Mucosa of gallbladder (tissue), 1 donor: ENCODE data around the gene NRXN2. TPM values are rescaled to one million over a fixed set of nuclear protein-coding genes. Genes with fewer than 3 reads are reported as not detected.
A peak's percentile ranks its signal among the peaks of the same experiment; 100 is the strongest.

Experiments used
- DNase-seq: peaks from one replicate; pipeline ENCODE4 v3.0.0-alpha.2; 2020; ENCODE audit warnings: low spot score
- total RNA-seq: library from RNA; stranded (reverse); gene quantifications from one replicate; pipeline ENCODE4 v1.2.1, GENCODE V29; 2021
- donor health status: DM: no; HTN: no; CAD: no.

Gene NRXN2
- total RNA-seq, 1 donor from 2014 or later, result 8.1 TPM

- peak; percentile 73 for DNase-seq
Measured at GRCh38 chr11:64743591-64744543, 20.9 kb upstream of the NRXN2 start, which contains the start of gene RASGRP2. RASGRP2 (minus strand) TSS chr11:64744142; CDS start chr11:64742866, 1,276 bp downstream.

DNA sequence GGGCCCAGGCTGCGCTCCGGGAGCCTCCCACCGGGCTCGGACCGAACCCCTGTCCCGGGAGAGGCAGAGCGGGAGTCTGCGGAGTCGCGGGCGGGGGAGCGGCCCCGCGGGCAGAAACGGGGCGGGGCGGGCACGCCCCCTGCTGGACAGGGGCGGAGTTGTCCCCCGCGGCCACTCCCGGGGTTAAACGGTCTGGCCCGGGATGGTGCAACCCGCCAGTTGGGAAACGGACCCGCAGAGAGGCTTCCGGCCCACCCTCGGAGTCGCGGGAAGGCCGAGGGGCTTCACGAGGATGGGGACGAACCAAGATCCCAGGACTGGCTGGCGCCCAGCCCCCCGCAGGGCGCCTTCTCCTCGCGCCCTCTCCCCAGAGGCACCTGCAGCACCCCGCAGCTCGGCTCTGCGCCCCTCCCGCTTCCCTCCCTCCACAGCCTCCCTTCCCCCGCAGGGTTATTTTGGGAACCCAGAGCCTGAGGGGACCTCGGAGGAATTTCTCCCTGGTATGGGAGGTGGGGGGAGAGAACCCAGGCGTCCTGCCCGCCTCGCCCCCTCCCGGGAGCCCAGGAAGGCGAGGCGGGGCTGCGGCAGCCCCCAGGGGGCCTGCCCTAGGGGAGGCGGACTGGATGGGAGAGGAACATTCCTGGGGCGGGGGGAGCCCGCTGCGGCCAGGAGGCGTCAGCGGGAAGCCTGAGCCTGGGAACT is 20.0 kb upstream of the NRXN2 start:
- peak; percentile 67 for DNase-seq

DNA sequence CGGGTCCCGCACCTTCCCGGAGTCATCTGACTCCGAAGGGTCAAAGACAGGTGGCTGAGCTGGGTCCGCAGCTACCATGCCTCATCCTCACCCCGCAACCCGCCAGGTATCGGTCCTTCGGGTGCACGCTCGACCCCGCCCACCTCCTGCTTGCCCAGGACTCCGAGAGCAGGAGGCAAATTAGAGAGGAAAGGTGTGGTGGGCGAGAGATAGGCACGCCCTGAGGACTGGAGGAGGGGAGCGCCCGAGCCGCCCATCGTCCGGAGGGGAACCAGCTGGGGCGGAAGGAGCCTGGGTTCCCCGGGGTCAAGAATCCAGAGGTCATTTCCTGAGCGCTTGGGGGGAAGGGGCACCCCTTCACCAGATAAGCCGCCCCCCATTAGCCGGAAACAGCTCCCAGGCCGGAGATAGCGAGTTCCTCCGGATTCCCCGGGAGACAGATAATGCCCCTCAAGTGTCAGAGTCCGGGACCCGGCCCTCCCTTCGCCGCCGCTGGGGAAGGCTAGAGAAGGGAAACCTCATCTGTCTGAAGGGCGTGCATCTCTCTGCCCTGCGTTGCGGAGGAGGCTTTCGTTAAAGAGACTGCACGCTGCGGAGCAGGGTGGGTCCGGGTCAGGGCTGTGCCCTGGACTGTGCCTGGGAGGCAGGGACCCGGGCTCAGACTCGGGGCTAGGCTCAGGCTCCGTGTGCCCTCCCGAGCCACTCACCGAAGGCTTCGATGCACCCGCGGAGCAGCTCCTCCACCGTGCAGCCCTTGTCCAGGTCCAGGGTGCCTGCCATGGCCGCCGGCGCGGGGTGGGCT is 19.3 kb upstream of the NRXN2 start:
- DNase-seq, result no peak

- no peak for DNase-seq
Measured at GRCh38 chr11:64741375-64742086, 18.5 kb upstream of the NRXN2 start.

GRCh38 chr11:64739871-64740270 is 16.9 kb upstream of the NRXN2 start:
- DNase-seq, result no peak

DNA sequence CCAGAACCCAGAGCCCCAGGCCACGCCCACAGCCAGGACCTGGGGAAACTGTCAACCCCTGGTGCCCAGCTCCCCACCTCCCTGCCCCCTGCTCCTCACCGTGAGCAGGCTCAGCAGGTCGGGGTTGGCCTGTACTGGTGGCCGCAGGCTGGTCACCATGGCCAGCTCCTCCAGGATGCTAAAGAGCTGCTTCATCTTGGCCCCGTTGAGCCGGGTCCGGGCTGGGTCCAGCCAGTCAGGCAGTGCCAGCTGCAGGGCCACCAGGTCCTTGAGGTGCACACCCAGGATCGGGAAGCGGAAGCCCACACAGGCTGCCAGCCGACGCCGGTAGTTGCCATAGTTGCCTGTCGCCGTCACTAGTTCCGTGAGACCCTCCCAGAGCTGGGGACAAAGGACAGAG is 13.7 kb upstream of the NRXN2 start:
- DNase-seq, result no peak

GRCh38 chr11:64735725-64736259 is 12.8 kb upstream of the NRXN2 start:
- no peak for DNase-seq

DNA sequence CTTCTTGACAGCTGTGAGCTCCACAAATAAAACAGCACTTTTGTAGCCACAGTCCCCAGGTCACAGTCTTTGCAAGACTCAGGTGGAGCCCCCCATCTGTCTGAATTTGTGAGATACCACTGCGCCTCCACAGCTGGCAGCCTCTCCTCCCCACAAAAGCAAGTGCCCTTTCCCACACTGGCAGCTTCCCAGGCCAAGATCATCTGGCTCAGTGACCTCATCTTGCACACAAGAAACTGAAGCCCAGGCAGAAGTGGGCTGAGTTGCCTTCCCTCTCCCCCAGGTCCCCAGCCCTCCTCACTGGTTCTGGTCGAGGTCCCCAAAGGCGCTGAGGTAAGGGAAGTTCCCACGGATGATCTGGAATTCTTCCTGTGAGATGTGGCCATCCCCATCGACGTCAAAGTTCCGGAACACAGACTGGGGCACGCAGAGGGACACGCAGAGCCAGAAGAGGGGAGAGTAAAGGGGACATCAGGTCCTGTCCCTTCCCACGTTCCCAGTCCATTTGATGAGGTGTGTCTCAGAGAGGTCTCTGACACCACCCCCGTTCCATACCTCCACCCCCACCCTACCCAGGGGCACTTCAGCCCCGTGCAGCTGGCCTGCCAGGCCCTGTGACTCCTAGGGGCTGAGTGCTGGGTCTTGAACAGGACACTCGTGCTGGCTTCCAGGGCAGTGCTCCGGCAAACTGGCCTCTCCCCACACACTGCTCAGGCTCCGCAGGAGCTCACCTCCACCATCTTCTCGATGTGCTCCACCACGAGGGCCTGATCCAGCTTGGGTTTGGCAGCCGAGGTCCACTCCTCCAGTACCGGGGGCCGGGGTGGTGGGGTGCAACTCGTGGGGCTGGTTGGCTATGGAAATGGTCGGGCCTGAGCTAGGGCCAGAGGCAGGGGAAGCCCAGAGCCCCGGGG is 12.1 kb upstream of the NRXN2 start:
- no peak for DNase-seq

DNA sequence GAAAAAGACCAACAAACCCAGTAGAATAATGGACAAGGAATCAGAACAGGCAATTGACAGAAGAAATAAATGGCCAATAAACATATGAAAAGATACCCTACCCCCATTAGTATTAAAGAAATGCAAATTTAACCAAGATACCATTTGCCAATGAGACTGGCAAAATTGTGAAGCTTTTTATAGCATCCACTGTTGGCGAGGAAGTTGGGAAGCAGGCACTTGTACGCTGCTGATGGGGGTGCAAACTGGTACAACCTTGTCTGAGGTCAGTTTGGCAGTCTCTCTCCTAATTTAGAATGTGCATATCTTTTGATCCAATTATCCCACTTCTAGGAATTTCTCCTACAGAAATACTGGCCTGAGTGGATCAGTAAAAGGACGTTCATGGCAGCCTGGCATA is 8.6 kb upstream of the NRXN2 start:
- DNase-seq, result no peak

DNA sequence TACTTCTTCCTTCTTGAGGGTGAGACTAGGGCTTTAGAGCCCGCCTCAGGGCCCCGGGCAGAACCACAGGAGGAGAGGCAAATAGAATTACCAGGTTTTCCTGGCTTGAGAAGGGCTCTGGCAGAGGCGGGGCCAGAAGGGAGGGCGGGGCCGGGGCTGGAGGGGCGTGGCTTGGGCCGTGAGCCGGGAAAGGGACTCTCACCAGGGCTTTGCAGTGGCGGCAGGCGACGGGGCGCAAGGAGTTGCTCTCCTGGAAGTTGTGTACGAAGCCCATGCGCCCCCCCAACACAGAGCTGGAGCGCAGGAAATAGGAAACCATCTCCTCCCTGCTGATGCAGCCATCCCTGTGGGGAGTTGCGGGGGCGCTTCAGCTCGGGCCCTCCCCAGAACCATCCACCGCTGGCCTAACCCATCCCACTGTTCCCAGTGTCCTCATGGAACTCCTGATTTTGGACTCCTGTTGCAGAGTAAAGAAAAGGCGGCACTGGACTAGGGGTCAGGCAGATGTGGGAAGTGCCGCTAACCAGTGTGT is 6.9 kb upstream of the NRXN2 start:
- no peak for DNase-seq

DNA sequence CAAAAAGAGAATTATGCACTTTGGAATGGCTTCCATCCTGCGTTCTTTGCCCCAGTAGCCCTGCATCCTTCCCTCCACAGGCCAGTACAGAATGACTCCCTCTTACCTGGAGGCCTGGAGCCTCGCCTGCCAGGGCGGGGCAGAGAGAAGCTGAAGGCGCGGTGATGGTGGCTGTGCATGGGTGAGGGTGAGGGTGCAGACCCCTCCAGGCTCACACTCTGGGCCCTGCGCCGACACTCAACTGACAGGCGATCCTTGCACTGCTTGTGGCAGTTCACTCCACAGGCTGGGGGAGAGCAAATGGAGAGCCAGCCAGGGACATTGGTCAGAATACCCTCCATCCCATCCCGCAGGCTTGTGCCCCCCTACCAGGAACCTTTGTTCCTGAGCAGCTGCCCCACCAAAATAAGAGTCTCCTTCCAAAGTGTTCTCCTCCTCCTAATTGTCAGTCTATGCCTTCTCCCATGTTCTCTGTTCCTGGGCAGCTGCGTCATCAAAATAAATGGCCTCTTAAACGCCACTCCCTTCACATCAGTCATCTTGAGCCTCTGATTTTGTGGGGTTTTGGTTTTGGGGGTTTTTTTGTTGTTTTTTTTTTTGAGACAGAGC is 5.9 kb upstream of the NRXN2 start:
- no peak for DNase-seq

- DNase-seq, result no peak
Measured at GRCh38 chr11:64726867-64727530, 4.0 kb upstream of the NRXN2 start.

DNA sequence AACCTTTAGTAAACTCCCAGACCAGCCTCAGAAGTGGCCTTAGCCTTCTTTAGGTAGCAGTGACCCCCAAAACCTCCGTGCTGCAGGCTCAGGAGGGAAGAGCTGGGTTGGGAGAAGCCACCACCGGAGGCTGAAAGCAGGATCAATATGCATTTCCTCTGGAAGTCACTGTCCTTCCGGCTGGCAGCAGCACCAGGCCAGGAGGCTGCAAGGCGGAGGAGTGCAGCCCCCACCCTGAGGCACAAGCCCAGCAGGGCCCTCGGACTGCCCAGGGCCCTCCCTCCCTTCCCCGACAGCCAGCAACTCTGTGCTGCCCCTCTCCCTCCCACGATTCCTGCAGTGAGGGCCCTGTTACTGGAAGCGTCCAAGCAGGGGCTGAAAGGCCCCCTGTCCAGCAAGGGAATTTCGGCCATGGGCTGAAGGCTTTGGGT is 3.2 kb upstream of the NRXN2 start:
- DNase-seq, result no peak

- no peak for DNase-seq
Measured at GRCh38 chr11:64724863-64725532, 2.0 kb upstream of the NRXN2 start.

GRCh38 chr11:64723907-64724862 is 1.2 kb upstream of the NRXN2 start:
- DNase-seq, result no peak

DNA sequence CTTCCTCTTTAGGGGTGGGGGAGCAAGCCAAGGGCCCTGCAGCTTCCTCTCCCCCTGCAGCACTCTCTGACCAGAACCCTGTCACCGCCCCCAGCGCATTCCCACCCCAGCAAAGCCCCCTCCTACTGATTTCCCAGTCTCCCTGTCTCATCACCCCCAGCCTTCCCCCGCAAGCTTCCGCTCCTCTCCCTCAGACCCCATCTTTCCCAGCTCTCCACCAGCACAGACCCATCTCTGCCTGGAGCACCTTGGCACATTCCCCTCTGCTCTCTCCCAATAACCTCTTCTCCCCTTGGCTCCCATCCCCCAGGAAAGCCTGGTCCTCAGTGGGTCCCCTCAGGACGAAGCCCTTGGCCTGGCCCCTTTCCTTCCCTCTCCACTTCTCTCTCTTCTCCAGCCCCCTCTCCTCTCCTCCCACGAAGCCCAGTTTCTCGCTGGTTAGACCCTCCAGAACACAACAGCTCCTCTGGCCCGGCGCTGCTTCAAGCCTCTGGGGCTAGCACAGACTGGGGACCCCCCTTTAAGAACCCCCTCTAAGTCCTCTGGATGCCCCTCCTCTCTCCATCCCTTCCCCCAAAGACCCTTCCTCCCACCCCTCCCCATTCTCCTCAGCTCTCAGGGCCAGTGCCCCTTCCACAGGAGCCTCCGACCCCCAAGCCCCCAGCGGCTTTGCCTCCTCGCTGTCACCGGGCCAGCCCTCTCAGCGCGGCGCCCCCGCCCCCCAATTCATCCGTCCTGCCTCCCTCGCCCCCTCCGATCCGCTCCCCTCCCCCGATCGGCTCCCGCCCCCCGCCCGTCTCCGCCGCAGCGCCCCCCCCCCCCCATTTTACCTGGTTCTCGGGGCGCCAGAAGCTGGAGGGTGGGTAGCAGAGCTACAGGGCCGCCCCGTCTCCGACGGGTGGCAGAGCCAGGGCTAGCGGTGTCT is 594 bp downstream of the NRXN2 start:
- no peak for DNase-seq
